Measurements from ENCODE around the gene RIMBP2.

DNA sequence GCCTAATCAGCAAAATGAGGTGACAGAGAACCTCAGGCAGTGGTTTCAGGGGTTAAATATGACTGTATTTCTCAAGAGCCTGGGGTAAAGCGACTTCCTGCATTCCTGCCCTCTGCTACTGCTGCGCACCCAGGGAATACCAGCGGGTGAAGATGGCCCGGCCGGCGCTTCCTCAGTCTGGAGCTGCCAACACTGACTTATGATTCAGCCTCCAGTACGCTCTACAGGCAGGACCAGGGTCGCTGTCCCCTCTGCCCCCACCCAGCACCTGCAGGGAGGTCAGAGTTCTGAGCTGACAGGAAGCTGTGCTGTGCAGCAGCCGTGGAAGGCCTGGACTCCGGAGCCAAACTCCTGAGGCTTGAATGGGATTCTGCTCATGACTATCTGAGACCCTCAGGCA, 250.5 kb downstream of the RIMBP2 start:
- TF ChIP-seq EZH2 (IDR thresholded peaks at IDR 0.05; ENCODE audit: low read depth, unreplicated experiment) (no peak), POLR2AphosphoS5 (IDR thresholded peaks at IDR 0.05; ENCODE audit: low read depth) (no peak), CREB1 (CRISPR knock-in tag; IDR thresholded peaks at IDR 0.05; ENCODE audit: low read depth) (no peak), EZH2phosphoT487 (IDR thresholded peaks at IDR 0.05; ENCODE audit: unreplicated experiment) (no peak), ZNF114 (CRISPR knock-in tag; IDR thresholded peaks at IDR 0.05) (no peak), JUNB (IDR thresholded peaks at IDR 0.05; ENCODE audit: unreplicated experiment) (no peak), ZNF331 (CRISPR knock-in tag; IDR thresholded peaks at IDR 0.05; ENCODE audit: low read depth) (no peak), NANOG (IDR thresholded peaks at IDR 0.05; ENCODE audit: borderline replicate concordance) (no peak), STAT1 (IDR thresholded peaks at IDR 0.05; ENCODE audit: unreplicated experiment) (no peak)
- TF ChIP-seq, protein P1, sequence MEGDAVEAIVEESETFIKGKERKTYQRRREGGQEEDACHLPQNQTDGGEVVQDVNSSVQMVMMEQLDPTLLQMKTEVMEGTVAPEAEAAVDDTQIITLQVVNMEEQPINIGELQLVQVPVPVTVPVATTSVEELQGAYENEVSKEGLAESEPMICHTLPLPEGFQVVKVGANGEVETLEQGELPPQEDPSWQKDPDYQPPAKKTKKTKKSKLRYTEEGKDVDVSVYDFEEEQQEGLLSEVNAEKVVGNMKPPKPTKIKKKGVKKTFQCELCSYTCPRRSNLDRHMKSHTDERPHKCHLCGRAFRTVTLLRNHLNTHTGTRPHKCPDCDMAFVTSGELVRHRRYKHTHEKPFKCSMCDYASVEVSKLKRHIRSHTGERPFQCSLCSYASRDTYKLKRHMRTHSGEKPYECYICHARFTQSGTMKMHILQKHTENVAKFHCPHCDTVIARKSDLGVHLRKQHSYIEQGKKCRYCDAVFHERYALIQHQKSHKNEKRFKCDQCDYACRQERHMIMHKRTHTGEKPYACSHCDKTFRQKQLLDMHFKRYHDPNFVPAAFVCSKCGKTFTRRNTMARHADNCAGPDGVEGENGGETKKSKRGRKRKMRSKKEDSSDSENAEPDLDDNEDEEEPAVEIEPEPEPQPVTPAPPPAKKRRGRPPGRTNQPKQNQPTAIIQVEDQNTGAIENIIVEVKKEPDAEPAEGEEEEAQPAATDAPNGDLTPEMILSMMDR (conservative IDR thresholded peaks at IDR 0.05; ENCODE audit: low read depth in 2 of 2): no peak
- TF ChIP-seq, protein P2, sequence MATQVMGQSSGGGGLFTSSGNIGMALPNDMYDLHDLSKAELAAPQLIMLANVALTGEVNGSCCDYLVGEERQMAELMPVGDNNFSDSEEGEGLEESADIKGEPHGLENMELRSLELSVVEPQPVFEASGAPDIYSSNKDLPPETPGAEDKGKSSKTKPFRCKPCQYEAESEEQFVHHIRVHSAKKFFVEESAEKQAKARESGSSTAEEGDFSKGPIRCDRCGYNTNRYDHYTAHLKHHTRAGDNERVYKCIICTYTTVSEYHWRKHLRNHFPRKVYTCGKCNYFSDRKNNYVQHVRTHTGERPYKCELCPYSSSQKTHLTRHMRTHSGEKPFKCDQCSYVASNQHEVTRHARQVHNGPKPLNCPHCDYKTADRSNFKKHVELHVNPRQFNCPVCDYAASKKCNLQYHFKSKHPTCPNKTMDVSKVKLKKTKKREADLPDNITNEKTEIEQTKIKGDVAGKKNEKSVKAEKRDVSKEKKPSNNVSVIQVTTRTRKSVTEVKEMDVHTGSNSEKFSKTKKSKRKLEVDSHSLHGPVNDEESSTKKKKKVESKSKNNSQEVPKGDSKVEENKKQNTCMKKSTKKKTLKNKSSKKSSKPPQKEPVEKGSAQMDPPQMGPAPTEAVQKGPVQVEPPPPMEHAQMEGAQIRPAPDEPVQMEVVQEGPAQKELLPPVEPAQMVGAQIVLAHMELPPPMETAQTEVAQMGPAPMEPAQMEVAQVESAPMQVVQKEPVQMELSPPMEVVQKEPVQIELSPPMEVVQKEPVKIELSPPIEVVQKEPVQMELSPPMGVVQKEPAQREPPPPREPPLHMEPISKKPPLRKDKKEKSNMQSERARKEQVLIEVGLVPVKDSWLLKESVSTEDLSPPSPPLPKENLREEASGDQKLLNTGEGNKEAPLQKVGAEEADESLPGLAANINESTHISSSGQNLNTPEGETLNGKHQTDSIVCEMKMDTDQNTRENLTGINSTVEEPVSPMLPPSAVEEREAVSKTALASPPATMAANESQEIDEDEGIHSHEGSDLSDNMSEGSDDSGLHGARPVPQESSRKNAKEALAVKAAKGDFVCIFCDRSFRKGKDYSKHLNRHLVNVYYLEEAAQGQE (IDR thresholded peaks at IDR 0.05; ENCODE audit: unreplicated experiment): no peak
- TF ChIP-seq, protein P3, sequence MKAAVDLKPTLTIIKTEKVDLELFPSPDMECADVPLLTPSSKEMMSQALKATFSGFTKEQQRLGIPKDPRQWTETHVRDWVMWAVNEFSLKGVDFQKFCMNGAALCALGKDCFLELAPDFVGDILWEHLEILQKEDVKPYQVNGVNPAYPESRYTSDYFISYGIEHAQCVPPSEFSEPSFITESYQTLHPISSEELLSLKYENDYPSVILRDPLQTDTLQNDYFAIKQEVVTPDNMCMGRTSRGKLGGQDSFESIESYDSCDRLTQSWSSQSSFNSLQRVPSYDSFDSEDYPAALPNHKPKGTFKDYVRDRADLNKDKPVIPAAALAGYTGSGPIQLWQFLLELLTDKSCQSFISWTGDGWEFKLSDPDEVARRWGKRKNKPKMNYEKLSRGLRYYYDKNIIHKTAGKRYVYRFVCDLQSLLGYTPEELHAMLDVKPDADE (IDR thresholded peaks at IDR 0.05): no peak
- TF ChIP-seq, protein P4, sequence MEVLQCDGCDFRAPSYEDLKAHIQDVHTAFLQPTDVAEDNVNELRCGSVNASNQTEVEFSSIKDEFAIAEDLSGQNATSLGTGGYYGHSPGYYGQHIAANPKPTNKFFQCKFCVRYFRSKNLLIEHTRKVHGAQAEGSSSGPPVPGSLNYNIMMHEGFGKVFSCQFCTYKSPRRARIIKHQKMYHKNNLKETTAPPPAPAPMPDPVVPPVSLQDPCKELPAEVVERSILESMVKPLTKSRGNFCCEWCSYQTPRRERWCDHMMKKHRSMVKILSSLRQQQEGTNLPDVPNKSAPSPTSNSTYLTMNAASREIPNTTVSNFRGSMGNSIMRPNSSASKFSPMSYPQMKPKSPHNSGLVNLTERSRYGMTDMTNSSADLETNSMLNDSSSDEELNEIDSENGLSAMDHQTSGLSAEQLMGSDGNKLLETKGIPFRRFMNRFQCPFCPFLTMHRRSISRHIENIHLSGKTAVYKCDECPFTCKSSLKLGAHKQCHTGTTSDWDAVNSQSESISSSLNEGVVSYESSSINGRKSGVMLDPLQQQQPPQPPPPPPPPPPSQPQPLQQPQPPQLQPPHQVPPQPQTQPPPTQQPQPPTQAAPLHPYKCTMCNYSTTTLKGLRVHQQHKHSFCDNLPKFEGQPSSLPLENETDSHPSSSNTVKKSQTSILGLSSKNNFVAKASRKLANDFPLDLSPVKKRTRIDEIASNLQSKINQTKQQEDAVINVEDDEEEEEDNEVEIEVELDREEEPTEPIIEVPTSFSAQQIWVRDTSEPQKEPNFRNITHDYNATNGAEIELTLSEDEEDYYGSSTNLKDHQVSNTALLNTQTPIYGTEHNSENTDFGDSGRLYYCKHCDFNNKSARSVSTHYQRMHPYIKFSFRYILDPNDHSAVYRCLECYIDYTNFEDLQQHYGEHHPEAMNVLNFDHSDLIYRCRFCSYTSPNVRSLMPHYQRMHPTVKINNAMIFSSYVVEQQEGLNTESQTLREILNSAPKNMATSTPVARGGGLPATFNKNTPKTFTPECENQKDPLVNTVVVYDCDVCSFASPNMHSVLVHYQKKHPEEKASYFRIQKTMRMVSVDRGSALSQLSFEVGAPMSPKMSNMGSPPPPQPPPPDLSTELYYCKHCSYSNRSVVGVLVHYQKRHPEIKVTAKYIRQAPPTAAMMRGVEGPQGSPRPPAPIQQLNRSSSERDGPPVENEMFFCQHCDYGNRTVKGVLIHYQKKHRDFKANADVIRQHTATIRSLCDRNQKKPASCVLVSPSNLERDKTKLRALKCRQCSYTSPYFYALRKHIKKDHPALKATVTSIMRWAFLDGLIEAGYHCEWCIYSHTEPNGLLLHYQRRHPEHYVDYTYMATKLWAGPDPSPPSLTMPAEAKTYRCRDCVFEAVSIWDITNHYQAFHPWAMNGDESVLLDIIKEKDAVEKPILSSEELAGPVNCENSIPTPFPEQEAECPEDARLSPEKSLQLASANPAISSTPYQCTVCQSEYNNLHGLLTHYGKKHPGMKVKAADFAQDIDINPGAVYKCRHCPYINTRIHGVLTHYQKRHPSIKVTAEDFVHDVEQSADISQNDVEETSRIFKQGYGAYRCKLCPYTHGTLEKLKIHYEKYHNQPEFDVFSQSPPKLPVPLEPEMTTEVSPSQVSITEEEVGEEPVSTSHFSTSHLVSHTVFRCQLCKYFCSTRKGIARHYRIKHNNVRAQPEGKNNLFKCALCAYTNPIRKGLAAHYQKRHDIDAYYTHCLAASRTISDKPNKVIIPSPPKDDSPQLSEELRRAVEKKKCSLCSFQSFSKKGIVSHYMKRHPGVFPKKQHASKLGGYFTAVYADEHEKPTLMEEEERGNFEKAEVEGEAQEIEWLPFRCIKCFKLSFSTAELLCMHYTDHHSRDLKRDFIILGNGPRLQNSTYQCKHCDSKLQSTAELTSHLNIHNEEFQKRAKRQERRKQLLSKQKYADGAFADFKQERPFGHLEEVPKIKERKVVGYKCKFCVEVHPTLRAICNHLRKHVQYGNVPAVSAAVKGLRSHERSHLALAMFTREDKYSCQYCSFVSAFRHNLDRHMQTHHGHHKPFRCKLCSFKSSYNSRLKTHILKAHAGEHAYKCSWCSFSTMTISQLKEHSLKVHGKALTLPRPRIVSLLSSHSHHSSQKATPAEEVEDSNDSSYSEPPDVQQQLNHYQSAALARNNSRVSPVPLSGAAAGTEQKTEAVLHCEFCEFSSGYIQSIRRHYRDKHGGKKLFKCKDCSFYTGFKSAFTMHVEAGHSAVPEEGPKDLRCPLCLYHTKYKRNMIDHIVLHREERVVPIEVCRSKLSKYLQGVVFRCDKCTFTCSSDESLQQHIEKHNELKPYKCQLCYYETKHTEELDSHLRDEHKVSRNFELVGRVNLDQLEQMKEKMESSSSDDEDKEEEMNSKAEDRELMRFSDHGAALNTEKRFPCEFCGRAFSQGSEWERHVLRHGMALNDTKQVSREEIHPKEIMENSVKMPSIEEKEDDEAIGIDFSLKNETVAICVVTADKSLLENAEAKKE (CRISPR knock-in tag; IDR thresholded peaks at IDR 0.05): no peak
